Measurements from ENCODE around the gene ZNF227. TPM values are rescaled to one million over a fixed set of nuclear protein-coding genes. Genes with fewer than 3 reads are reported as not detected.

The ZNF227 gene
- 25.9 and 27.3 TPM in 2 replicates for total RNA-seq (2022)
- Bru-seq, nascent RNA = percentile 83 among the genes with signal in this experiment
- percentile 85 among the genes with signal in this experiment for BruChase-seq, experiment 1, labeled RNA remaining after a 2-hour chase
- BruChase-seq, experiment 2, labeled RNA remaining after a 6-hour chase = percentile 70 among the genes with signal in this experiment
- long read RNA-seq, transcript ZNF227-201 (6 exons, 3,043 nt) = major isoform, 5 of 12 reads
- long read RNA-seq, partial matches to known transcripts = 1 of 12 reads
- long read RNA-seq, other reads (novel, unspliced or antisense) = 4 of 12 reads

- Mint-ChIP-seq H3K9me3 (ENCODE audit: unreplicated experiment) (peaks cover 2% of the 10 kb centered on the region), H3K27ac (ENCODE audit: unreplicated experiment) (peak within 1 kb of the TSS; percentile 91), H3K36me3 (ENCODE audit: insufficient read depth, unreplicated experiment) (peaks cover 29% of the 10 kb centered on the region), H3K27me3 (ENCODE audit: insufficient read depth, unreplicated experiment) (no peaks in the 10 kb centered on the region), H3K4me1 (ENCODE audit: low read depth, unreplicated experiment) (peaks cover under 1% of the 10 kb centered on the region), H3K4me3 (ENCODE audit: unreplicated experiment) (peak within 1 kb of the TSS; percentile 85)
- intact Hi-C loops (cut with micrococcal nuclease; ENCODE audit: unreplicated experiment) = loop anchor here (1.0 kb wide), 5 partner anchors 42 to 288 kb away; partner anchors contain the start of genes ZNF112, ZNF180, ZNF225 and ZNF235
- TF ChIP-seq CTCF (IDR thresholded peaks at IDR 0.05; ENCODE audit: insufficient read depth in 1 of 2, low read depth in 1 of 2, low read length in 1 of 2, severe bottlenecking in 1 of 2, unreplicated experiment in 1 of 2) = no peak
- Histone ChIP-seq H3K27me3 (replicated peaks; ENCODE audit: control insufficient read depth, insufficient read depth, low read length) (no peaks in the 10 kb centered on the region), H3K9me3 (no peaks in the 10 kb centered on the region), H3K36me3 (ENCODE audit: control insufficient read depth, insufficient read depth, low read length) (peaks cover 3% of the 10 kb centered on the region), H3K4me3 (ENCODE audit: low read depth, low read length) (peak within 1 kb of the TSS; percentile 64), H3K4me1 (0 out of 2 replicates have a peak, but pooled peaks cover 6% of the 10 kb centered on the region)
- POLR2A ChIA-PET = interaction anchor here (0.6 to 1.2 kb wide), 4 partner anchors 48 to 492 kb away, joined by 3 to 10 read pairs (median 5); partner anchors contain the start of genes ZNF226 and ZNF45
- no TSS peak for BruUV-seq (replicated peaks)
- CTCF ChIA-PET = interaction anchor here (0.7 to 1.7 kb wide), 8 partner anchors 48 to 1672 kb away, joined by 4 to 7 read pairs (median 5); partner anchors contain the start of genes ZNF226 and ZNF235
- peak; percentile 93 to 95 for DNase-seq
These were observed at the start of gene ZNF227 for GRCh38 chr19:44212250-44212865. Gene ZNF227, plus strand, starts transcription at chr19:44212532. Its CDS starts 5,261 bp downstream, at chr19:44217793.

GRCh38 chr19:44163789-44164188, 48.5 kb upstream of the ZNF227 start:
- CTCF ChIA-PET = interaction anchor here (0.5 to 1.3 kb wide), 2 partner anchors 213 to 1958 kb away, joined by 3 to 4 read pairs; partner anchors contain the start of gene ZNF221
- intact Hi-C loops (cut with micrococcal nuclease; ENCODE audit: unreplicated experiment) = loop anchor here (1.0 to 10.0 kb wide), 6 partner anchors 22 to 337 kb away; partner anchors contain the start of genes ZNF155, ZNF180, ZNF223 and ZNF225
- BruUV-seq (replicated peaks) = no TSS peak
- H3K4me3 Mint-ChIP-seq (ENCODE audit: unreplicated experiment) = no peak overlapping the region
- no peak overlapping the region for H3K4me3 ChIP-seq (ENCODE audit: low read depth, low read length)
- H3K9me3 ChIP-seq = 0 out of 2 replicates have a peak, but pooled peaks cover under 1% of the 10 kb centered on the region
- H3K27me3 ChIP-seq (replicated peaks; ENCODE audit: control insufficient read depth, insufficient read depth, low read length) = no peaks in the 10 kb centered on the region
- no peaks in the 10 kb centered on the region for H3K4me1 Mint-ChIP-seq (ENCODE audit: low read depth, unreplicated experiment)
- TF ChIP-seq CTCF (IDR thresholded peaks at IDR 0.05; ENCODE audit: insufficient read depth in 1 of 2, low read depth in 1 of 2, low read length in 1 of 2, severe bottlenecking in 1 of 2, unreplicated experiment in 1 of 2) = no peak
- H3K27ac Mint-ChIP-seq (ENCODE audit: unreplicated experiment) = no peak overlapping the region
- no peaks in the 10 kb centered on the region for H3K9me3 Mint-ChIP-seq (ENCODE audit: unreplicated experiment)
- H3K4me1 ChIP-seq = 0 out of 2 replicates have a peak, but pooled peaks cover 10% of the 10 kb centered on the region
- peaks cover 6% of the 10 kb centered on the region; the same call in 1 of the 2 replicates for H3K36me3 ChIP-seq (ENCODE audit: control insufficient read depth, insufficient read depth, low read length)
- H3K36me3 Mint-ChIP-seq (ENCODE audit: insufficient read depth, unreplicated experiment) = peaks cover 36% of the 10 kb centered on the region
- no peak for DNase-seq
- POLR2A ChIA-PET = interaction anchor here (1.9 kb wide), 1 partner anchor 69 kb away, joined by 7 read pairs; the partner anchor contains the start of gene ZNF224
- no peaks in the 10 kb centered on the region for H3K27me3 Mint-ChIP-seq (ENCODE audit: insufficient read depth, unreplicated experiment)

GRCh38 chr19:44164327-44164672, 48.0 kb upstream of the ZNF227 start:
- H3K9me3 Mint-ChIP-seq (ENCODE audit: unreplicated experiment) = no peaks in the 10 kb centered on the region
- ChIA-PET POLR2A (interaction anchor here (0.5 to 1.9 kb wide), 15 partner anchors 43 to 1505 kb away, joined by 3 to 11 read pairs (median 5); partner anchors contain the start of genes SMG9, ZNF112, ZNF180 and ZNF221), CTCF (interaction anchor here (0.5 to 1.3 kb wide), 3 partner anchors 48 to 1959 kb away, joined by 3 to 6 read pairs (median 4); partner anchors contain the start of genes ZNF221 and ZNF227)
- Histone ChIP-seq H3K9me3 (no peaks in the 10 kb centered on the region), H3K4me3 (ENCODE audit: low read depth, low read length) (peak overlapping the region; percentile 28), H3K4me1 (0 out of 2 replicates have a peak, but pooled peaks cover 10% of the 10 kb centered on the region), H3K27me3 (replicated peaks; ENCODE audit: control insufficient read depth, insufficient read depth, low read length) (no peaks in the 10 kb centered on the region), H3K36me3 (ENCODE audit: control insufficient read depth, insufficient read depth, low read length) (peaks cover 6% of the 10 kb centered on the region; the same call in 1 of the 2 replicates)
- no peaks in the 10 kb centered on the region for H3K4me1 Mint-ChIP-seq (ENCODE audit: low read depth, unreplicated experiment)
- intact Hi-C loops (cut with micrococcal nuclease; ENCODE audit: unreplicated experiment) = loop anchor here (1.0 to 10.0 kb wide), 6 partner anchors 23 to 336 kb away; partner anchors contain the start of genes ZNF155, ZNF180, ZNF223 and ZNF225
- peaks cover 41% of the 10 kb centered on the region for H3K36me3 Mint-ChIP-seq (ENCODE audit: insufficient read depth, unreplicated experiment)
- TF ChIP-seq CTCF (IDR thresholded peaks at IDR 0.05; ENCODE audit: insufficient read depth in 1 of 2, low read depth in 1 of 2, low read length in 1 of 2, severe bottlenecking in 1 of 2, unreplicated experiment in 1 of 2) = no peak
- peak overlapping the region; percentile 98 for H3K27ac Mint-ChIP-seq (ENCODE audit: unreplicated experiment)
- DNase-seq = no peak
- BruUV-seq (replicated peaks) = TSS peak; percentile 47
- no peaks in the 10 kb centered on the region for H3K27me3 Mint-ChIP-seq (ENCODE audit: insufficient read depth, unreplicated experiment)
- H3K4me3 Mint-ChIP-seq (ENCODE audit: unreplicated experiment) = peak overlapping the region; percentile 95

All from Caco-2 (cell line).